GM21381 (cell line): ENCODE results near the gene LILRA5.
"Not testable (repeated sequence)": the region's sequence is repeated elsewhere in the genome, so short reads cannot be mapped to it uniquely, and the experiment has no call there.

ENCODE experiments used
- ATAC-seq: cut with Tn5 transposase; IDR thresholded peaks from one replicate; pipeline ENCODE4 v1.9.1; 2021; ENCODE audit warnings: mild to moderate bottlenecking, moderate library complexity; ENCODE audit not compliant: unreplicated experiment

The LILRA5 gene

DNA sequence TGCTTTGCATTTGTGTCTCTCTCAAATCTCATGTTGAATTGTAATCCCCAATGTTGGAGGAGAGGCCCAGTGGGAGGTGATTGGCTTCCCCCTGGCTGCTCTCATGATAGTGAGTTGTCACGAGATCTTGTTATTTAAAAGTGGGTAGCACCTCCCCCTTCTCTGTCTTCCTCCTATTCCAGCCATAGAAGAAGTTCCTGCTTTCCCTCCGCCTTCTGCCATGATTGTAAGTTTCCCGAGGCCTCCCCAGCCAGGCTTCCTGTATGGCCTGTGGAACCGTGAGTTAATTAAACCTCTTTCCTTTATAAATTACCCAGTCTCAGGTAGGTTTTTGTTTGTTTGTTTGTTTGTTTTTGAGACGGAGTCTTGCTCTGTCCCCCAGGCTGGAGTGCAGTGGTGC lies 22.2 kb upstream of the LILRA5 start:
- ATAC-seq = no peak

DNA sequence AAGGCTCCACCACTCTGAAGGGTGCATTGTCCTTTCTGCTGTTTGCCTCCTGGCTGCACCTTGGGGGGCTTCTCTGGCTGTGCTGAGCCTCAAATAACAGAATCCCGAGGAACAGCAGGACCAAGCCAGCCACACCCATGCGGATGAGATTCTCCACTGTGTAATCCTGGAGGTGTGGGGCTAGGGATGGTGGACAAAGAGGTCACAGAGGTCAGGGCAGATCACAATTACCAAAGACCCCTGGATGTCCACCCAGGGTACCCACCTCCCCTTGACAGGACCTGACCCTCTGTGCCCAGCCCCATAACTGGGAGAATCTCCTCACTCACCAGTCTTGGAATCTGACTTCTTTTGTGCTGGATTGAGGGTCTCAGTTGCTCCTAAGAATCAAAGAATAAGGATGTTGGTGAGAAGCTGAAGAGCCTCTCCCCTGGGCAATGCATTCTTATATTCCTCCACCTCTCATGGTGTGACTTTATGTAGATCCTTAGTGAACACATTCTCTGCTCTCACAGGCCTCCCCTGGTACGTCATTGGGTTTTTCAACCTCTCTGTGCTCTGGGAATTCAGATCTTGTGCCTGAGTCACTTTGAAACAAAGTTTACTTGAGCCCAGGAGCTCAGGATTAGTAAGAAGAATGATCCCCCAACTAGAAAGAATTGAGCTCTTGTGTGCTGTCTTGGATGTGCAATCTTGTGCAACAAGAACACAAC lies 20.8 kb upstream of the LILRA5 start:
- no peak for ATAC-seq

DNA sequence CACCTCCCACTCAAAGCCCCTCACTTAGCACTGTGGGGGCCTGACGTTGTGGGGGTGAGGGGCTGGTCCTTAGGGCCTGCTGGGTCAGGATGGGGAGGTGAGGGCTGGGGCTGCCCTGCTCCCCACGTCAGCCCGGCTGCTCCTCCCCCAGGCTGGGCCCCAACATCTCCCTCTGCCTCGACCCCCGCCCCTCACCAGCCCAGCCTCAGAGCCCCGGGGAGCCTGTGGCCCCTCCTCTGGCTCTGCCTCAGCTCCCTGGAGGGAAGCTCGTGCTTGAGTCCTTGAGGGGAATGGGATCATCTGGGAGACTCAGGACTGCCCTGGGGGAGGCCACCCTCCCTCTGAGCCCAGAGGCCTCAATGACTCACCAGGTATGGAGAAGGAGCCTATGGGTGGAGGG lies 19.2 kb upstream of the LILRA5 start:
- ATAC-seq = no peak

DNA sequence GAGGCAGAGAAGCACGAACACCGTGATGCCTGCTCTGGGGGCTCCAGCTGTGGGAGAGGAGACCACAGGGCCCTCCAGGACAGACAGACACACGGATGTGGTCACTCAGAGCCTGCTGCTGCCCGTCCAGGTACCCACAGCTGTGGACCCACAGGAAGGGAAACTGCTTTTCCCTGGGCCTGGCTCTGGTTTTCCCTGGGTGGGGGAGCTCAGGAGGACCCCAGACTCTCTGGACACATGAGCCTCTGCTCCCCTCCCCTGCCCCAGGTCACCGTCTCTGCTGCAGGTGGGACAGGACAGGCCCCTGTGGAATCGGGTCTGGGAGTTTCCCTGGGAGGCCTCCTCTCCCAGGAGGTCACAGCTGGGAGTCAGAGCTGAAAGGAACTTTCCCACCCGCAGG lies 18.7 kb upstream of the LILRA5 start:
- no peak for ATAC-seq

DNA sequence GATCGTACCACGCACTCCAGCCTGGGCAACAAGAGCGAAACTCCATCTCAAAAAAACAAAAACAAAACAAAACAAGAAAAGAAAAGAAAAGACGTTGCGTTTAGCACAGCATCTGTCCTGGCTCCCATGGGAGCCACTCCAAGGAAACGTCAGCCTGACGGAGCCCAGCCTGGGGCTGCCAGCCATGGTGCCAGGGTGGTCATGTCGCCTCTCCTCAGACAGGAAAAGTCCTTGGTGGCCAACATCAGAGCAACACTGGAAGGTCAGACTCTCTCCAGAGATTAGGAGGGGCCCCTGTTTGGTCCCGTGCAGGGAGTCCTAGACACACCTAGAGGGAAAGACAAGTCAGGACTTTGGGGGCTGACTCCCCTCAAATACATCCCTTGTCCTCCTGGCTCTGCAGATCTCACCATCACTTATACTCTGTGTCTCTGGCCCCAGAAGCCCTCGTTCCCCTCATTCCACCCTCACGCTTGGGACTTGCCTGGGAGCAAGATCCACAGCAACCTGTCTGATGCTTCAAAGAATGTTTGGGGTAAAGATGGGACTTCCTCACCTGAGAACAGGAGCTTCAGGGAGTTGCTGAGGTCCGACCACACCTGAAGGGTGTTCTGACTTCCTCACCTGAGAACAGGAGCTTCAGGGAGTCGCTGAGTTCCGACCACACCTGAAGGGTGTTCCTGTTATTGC lies 16.7 kb upstream of the LILRA5 start:
- ATAC-seq = no peak

DNA sequence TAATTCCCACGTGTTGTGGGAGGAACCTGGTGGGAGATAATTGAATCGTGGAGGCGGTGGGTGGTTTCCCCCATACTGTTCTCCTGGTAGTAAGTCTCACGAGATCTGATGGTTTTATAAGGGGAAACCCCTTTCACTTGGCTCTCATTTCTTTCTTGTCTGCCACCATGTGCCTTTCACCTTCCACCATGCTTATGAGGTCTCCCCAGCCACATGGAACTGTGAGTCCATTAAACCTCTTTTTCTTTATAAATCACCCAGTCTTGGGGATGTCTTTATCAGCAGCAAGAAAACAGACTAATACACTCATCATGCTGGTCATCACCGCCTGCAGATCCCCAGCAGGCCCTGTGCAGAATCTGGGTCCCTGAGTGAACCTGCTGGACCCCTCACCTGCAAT lies 15.8 kb upstream of the LILRA5 start:
- not testable (repeated sequence) for ATAC-seq

DNA sequence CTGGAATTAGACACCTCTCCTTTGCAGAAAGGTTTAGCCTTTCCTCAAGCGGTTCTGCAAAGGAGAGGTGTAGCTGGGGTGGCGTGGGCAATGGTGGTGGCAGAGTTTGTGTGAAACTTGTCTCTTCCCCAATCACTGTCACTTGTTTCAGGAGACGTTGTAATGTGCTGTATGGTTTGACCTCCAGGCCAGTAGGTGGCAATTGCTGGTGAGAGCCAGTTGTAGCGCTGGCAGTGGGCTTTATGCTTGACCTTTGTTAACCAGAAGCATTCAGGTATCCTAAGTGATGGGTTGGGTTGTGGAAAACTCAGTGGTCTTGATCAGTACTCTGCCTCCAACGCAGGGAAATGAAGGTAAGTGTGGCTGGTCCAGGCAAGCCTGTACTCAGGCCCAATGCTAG lies 12.7 kb upstream of the LILRA5 start:
- ATAC-seq = no peak

DNA sequence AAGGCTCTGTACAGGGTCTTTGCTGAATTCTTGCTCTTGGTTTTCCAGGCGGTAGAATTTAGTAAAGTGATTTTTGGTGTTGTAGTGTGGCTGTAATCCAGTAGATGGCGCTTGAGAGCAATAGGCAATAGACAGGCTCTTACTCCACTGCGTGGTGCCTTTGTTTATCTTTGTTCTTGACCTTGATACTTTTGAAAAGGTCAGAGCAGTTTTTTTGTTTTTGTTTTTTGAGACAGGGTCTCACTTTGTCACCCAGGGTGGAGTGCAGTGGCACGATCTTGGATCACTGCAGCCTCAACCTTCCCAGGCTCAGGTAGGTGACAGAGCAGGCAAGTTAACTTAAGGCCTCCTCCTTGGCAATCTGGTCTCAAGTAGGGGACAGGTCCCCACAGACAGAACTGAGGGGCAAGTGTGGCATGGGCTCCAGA lies 12.2 kb upstream of the LILRA5 start:
- ATAC-seq = no peak

DNA sequence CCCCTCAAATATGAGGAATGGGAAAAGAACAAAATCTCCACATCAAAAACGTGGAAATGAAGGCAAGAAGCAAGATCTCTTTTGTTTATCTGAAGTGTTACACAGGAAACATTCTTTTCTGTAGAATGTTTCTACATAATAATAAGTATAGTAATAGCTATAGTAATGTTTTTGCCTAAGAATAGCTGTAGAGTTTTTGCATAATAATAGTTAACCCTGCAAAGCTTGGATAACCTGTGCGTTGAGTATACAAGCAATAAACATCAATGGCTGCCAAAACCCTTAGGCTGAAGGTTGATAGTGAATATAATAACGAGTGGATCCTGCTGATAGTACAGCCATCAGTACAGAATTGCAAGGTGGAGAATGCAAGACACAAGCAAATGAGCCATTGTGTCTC lies 11.1 kb upstream of the LILRA5 start:
- ATAC-seq = no peak

DNA sequence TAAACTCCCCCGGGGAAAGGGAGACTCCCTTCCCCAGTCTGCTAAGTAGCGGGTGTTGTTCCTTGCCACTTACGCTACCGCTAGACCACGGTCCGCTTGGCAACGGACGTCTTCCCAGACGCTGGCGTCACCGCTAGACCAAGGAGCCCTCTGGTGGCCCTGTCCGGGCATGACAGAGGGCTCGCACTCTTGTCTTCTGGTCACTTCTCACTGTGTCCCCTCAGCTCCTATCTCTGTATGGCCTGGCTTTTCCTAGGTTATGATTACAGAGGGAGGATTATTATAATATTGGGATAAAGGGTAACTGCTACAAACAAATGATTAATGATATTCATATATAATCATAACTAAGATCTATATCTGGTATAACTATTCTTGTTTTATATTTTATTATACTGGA lies 10.0 kb upstream of the LILRA5 start:
- ATAC-seq = not testable (repeated sequence)

DNA sequence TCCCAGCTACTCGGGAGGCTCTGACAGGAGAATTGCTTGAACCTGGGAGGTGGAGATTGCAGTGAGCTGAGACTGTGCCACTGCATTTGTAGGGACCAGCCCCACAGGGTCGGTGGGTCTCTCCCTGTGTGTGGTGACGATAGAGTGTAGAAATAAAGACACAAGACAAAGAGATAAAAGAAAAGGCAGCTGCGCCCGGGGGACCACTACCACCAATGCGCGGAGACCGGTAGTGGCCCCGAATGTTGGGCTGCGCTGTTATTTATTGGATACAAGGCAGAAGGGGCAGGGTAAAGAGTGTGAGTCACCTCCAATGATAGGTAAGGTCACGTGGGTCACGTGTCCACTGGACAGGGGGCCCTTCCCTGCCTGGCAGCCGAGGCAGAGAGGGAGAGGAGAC lies 9.3 kb upstream of the LILRA5 start:
- ATAC-seq = not testable (repeated sequence)

DNA sequence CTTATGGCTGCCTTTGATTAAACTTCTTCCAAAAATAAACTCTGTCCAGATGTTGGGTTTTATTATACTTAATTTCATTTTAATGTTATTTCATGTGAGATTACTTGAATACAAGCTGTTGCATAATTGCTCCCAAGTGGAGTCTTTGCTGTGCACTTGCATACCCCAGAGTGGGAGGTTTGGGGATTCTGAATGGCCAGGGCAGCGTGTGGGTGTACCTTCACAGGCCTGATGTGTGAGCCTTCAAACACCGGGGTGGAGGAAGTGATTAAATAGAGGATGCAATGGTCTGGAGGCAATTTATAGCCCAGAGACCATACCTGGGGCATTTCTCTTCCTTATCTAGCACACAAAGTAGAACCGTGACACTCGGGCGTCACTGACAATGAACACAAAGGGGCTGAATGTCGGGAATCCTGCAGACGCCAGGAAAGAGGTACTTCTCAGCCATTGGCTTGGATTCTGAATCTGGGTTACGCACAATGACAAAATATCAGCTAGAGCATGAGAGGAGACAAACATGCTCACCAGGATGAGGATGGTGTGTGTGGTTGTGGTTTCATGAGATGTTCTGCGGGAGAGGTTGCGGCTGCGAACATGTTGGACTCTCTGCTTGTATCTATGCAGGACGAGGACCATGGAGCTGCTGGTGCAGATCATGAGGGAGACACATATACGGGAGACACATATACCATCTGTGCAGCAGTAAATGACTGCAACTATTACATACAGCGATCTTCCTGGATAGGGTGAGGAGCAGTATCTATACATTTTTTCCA lies 7.1 kb upstream of the LILRA5 start:
- no peak for ATAC-seq

DNA sequence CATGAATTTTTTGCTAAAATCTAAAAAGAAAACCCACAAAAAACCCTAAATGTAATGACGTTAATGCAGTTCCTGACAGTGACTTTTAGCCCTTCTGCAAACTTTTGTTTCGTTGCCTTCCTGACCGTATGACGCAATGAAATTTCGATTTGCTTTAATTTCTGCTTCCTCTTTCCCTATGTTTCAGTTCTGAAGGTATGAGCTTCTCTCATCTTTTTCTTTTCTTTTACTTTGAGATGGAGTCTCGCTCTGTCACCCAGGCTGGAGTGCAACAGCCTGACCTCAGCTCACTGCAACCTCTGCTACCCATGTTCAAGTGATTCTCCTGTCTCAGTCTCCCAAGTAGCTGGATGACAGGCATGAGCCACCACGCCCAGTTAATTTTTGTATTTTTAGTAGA lies 6.1 kb upstream of the LILRA5 start:
- no peak for ATAC-seq

DNA sequence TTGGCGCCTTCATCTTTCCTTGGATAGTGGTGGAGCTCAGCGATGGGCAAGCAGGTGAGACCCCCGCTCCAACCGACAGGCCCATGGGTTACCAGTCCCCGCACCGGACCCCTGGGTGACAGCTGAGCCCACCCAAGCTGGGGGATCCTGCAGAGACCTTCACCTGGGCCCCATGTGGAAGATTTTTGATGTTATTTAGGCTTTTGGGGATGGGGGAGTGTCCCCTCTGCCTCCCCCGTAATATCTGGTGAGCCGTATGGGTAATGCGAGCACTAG lies 4.9 kb upstream of the LILRA5 start:
- no peak for ATAC-seq

DNA sequence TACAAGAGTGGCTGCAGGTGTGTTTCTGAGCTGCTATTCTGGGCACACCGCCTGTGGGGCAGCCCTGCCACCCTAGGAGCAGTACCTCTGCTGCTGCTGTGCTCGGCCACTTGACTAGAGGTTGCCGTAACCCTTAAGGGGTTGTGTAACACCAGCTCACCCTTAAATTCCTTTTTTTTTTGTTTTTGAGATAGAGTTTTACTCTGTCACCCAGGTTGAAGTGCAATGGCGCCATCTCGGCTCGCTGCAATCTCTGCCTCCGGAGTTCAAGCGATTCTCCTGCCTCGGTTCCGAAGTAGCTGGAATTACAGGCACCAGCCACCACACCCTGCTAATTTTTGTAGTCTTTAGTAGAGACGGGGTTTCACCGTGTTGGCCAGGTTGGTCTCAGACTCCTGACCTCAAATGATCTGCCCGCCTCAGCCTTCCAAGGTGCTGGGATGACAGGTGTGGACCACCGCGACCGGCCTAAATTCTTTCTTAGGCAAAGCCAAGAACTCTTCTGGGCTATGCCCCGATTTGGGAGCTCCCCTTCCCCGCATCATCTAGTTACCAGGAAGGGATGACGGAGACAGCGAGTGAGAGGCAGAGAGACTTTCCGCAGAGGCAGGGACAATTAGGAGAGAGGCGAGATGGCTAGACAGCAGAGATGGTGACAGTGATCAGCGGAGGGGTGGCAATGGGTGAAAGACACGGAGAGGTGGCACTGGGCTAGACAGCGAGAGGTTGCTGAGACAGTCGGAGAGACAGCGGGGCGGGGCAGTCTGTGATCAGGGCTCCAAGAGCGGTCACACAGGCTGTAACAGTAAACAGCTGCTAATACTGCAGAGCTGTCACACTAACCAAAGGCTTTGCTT lies 4.4 kb upstream of the LILRA5 start:
- ATAC-seq = no peak

DNA sequence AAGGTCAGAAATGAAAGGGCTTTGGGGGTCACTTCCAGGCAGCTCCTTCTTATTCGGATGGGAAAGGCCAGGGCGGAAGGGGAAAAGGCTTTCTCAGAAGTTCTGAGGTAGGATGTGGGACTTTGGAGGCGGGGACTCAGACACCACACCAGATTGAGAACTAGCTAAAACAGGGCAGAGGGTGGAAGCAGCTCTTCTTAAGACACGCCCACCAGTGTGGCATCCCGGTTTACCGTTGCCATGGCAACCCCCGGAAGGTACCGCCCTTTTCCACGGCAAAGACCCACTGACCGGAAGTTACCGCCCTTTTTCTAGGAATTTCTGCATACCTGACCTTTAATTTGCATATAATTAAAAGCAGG lies 3.8 kb upstream of the LILRA5 start:
- ATAC-seq = no peak

DNA sequence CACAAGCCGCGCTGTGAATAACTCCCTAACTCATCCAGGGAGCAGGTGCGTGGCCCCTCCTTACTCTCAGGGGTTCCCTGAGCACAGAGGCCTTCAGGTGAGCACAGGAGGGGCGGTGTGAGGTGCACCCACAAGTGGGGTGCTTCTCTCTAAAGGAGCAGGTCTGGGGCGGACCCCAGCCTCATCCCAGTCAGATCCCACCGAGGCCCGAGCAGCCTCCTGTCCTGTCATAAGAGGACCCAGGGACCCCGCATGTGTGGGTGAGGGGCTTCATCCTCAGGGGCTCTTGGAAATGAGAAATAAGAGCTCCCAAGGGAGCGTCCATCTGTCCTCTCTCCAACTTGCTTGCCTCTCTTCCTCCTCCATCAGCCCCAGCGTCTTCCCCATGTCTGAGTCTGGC lies 3.0 kb upstream of the LILRA5 start:
- ATAC-seq = no peak

DNA sequence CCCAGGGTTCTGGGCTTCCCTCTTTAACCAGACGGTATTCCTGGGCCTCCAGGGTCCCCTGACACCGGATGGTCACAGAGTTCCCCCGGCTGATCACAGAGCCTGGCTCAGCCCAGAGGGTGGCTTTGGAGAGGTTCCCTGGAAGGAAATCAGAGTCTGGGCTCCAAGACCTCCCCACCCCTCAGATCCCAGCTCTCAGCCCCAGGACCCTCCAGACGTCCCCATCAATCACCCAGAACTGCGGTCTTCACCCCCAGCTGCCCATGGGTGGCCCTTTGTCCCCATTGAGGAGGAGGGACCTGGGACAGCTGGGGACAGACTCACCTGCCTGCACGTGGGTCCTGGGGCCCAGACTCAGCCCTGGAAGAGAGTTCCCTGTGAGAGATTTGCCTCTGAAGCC lies 955 bp downstream of the LILRA5 start:
- ATAC-seq = no peak

DNA sequence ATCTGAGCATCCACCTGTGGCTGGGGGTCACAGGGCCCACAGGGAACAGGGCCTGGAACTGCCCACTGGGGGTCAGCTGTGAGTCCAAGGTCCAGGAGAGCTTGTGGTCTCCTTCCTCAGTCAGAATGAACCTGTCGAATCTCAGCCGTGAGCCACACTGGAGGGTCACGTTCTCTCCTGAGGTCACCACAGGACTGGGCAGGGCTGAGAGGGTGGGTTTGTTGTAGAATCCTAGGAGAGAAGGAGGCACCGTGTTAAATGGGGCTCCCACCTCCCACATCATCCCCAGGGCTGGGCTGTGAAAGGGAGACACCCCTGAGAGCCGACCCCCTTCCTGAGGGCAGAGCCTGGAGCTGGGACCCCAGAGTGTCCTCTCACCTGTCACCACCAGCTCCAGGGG lies 1.5 kb downstream of the LILRA5 start:
- no peak for ATAC-seq

DNA sequence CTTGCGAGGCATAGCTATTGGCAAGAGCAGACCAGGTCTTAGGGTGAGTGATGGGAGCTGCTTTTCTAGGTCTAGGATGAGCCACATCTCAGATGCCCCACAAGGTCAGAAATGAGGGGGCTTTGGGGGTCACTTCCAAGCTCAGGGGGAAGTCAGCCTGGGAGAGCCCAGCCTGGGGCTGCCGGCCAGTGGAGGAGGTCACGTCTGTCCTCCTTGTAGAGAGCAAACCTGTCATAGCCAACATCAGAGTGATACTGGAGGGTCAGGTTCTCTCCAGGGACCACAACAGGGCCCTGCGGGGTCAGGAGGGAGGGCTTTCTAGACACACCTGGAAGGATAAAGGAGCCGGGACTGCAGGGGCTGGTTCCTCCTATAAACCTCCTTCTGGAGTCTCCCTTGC lies 2.4 kb downstream of the LILRA5 start:
- ATAC-seq = no peak

DNA sequence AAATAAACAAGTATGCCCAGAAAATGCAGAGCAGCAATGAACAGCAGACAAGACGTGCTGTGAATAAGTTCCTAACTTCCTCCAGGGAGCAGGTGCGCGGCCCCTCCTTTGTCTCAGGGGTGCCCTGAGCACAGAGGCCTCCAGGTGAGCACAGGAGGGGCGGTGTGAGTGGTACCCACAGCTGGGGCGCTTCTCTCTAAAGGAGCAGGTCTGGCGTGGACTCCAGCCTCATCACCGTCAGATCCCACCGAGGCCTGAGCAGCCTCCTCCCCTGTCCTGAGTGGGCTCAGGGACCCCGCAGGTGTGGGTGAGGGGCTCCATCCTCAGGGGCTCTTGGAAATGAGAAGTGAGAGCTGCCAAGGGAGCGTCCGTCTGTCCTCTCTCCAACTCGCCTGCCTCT lies 3.2 kb downstream of the LILRA5 start:
- no peak for ATAC-seq
